Esophagus muscularis mucosa (tissue), 4 donors: ENCODE measurements around the gene PDE3A. TPM values are rescaled to one million over a fixed set of nuclear protein-coding genes. Genes with fewer than 3 reads are reported as not detected.
A peak's percentile ranks its signal among the peaks of the same experiment; 100 is the strongest.

ENCODE experiments used
- DNase-seq: peaks from one replicate; pipeline ENCODE4 v3.0.0-alpha.2; 2017; ENCODE audit errors: extremely low spot score
- H3K27ac ChIP-seq, 4 donors: fragments of 200-600 bp; sonication (generic); replicated peaks in 1 of 4; 1 replicate in 3 of 4; 2 replicates in 1 of 4; pipeline ENCODE4 v1.5.1; 2016 to 2019; ENCODE audit warnings: mild to moderate bottlenecking in 1 of 4
- H3K27me3 ChIP-seq, 4 donors: fragments of 200-600 bp; sonication (generic); one replicate each; pipeline versions ENCODE4 v1.5.1 to v1.6.0; 2016 to 2019
- H3K36me3 ChIP-seq, 4 donors: fragments of 200-600 bp; sonication (generic); one replicate each; pipeline ENCODE4 v1.5.1; 2016 to 2019
- H3K4me1 ChIP-seq, 4 donors: fragments of 200-600 bp; sonication (generic); one replicate each; pipeline ENCODE4 v1.5.1; 2016 to 2019
- H3K4me3 ChIP-seq, 4 donors: fragments of 200-600 bp; sonication (generic); 1 replicate in 2 of 4; 2 replicates in 2 of 4; pipeline ENCODE4 v1.5.1; 2016 to 2019; ENCODE audit warnings: mild to moderate bottlenecking in 4 of 4, moderate library complexity in 1 of 4
- H3K9me3 ChIP-seq, 4 donors: fragments of 200-600 bp; sonication (generic); 1 replicate in 3 of 4; 2 replicates in 1 of 4; pipeline ENCODE4 v1.5.1; 2016 to 2019
- EP300 ChIP-seq: sonication (generic); formaldehyde crosslinking; IDR thresholded peaks from one replicate; pipeline ENCODE4 v1.6.1; 2017; ENCODE audit warnings: antibody characterized with exemption
- POLR2A ChIP-seq: fragments of 450-650 bp; IDR thresholded peaks from one replicate; pipeline ENCODE4 v1.6.1; 2017; ENCODE audit warnings: antibody characterized with exemption, moderate library complexity, mild to moderate bottlenecking, low read depth
- POLR2AphosphoS5 ChIP-seq, 2 donors: sonication (generic); formaldehyde crosslinking; IDR thresholded peaks; one replicate each; pipeline ENCODE4 v1.6.1; 2017; ENCODE audit warnings: antibody characterized with exemption in 2 of 2
- WGBS: methylation state at CpG from one replicate; pipeline ENCODE4 v1.1.5; 2018; 5-methylcytosine and 5-hydroxymethylcytosine counted together
- intact Hi-C: fragments of 100-400 bp; cut with DNase I; formaldehyde crosslinking; loops from one replicate; pipeline ENCODE4 v1.15.1; 2023
- total RNA-seq, 4 donors: library from RNA; depleted of rRNA; stranded (reverse); fragments of >200 nt; gene quantifications; one replicate each; pipeline versions ENCODE4 v1.1.0 to v1.2.1, GENCODE V29; 2016
- TF ChIP-seq, protein P1 (sequence below), 3 experiments: fragments of 200-600 bp in 2 of 3; fragments of 450-650 bp in 1 of 3; sonication (generic) in 2 of 3; IDR thresholded peaks; one replicate each; pipeline ENCODE4 v1.5.1; 2017 to 2019; ENCODE audit warnings: antibody characterized with exemption in 3 of 3, mild to moderate bottlenecking in 2 of 3, moderate library complexity in 1 of 3

PDE3A gene
- total RNA-seq, 4 donors from 2014 or later = 93.8 to 155 (median 106) TPM

DNA sequence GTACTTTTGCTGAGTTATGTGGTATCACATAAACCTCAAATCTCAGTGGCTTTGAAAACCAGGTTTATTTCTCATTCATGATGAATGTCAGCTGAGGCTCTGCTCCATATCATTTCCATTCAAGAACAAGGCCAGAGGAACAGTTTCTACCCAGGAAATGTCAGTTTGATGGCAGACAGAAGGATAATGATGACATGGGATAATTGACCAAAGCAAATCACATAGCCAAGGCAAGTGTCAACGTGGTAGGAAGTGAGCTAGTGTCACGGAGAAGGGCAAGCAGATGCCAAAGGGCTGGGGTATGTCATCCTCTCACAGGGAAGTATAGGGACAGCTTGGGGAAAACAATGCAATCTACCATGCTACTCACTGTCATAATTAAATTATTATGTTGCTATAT lies 12.3 kb upstream of the PDE3A start:
- 62% methylated on average over 2 of the region's 2 CpGs for WGBS
- TF ChIP-seq EP300 (no peak), POLR2A (no peak), POLR2AphosphoS5 (IDR thresholded peaks at IDR 0.05) (no peak)
- TF ChIP-seq, protein P1, sequence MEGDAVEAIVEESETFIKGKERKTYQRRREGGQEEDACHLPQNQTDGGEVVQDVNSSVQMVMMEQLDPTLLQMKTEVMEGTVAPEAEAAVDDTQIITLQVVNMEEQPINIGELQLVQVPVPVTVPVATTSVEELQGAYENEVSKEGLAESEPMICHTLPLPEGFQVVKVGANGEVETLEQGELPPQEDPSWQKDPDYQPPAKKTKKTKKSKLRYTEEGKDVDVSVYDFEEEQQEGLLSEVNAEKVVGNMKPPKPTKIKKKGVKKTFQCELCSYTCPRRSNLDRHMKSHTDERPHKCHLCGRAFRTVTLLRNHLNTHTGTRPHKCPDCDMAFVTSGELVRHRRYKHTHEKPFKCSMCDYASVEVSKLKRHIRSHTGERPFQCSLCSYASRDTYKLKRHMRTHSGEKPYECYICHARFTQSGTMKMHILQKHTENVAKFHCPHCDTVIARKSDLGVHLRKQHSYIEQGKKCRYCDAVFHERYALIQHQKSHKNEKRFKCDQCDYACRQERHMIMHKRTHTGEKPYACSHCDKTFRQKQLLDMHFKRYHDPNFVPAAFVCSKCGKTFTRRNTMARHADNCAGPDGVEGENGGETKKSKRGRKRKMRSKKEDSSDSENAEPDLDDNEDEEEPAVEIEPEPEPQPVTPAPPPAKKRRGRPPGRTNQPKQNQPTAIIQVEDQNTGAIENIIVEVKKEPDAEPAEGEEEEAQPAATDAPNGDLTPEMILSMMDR (IDR thresholded peaks at IDR 0.05) = no peak
- no peaks in the 10 kb centered on the region for H3K36me3 ChIP-seq
- intact Hi-C loops = no loop called here
- DNase-seq = no peak
- H3K27ac ChIP-seq = no peak overlapping the region
- no peaks in the 10 kb centered on the region for H3K9me3 ChIP-seq
- peaks cover 10 to 37% (median 27%) of the 10 kb centered on the region in 4 donors for H3K4me1 ChIP-seq
- no peak overlapping the region for H3K4me3 ChIP-seq
- no peaks in the 10 kb centered on the region for H3K27me3 ChIP-seq

DNA sequence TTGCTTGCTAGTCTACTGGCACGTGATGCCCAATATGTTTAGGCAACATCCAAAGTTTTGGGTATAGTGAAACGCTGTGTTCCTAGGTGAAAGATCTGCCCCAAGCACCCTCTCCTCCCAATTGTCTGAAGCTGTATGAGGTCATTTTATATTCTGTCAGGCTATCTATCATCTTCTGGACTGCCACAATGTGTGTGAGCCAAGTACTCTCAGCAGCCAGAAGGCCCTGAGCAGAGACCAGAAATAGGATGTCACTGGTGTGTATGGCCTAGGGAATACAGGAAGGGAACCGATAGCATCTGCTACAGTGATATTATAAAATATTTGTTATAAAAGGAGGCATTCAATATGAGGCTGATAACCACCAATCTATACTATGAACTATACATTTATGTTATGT lies 7.9 kb upstream of the PDE3A start:
- 93% methylated on average over 3 of the region's 3 CpGs for WGBS
- no peak for TF ChIP-seq EP300
- no peak for TF ChIP-seq POLR2A
- intact Hi-C loops = loop anchor here (10.0 kb wide), 2 partner anchors 436 to 616 kb away; no protein-coding TSS in a partner anchor

DNA sequence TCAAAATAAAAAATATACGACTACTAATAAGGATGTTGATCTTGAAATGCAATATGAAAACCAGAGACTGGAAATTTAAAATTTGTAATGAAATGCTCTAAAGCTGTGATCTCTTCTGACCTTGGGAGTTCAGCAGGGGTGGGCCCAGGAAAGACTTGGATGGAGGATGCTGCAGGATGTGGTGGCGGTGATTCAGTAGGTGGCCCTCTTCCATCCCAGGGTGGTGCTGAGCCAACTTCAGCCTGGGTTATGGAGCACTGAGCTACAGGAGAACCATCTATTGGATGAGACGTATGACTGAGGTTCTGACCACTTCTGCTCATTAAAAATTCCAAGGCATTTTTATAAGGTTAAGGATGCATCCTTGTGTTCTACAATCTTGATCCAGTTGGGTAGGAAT lies 6.9 kb upstream of the PDE3A start:
- intact Hi-C loops = loop anchor here (10.0 kb wide), 2 partner anchors 437 to 617 kb away; no protein-coding TSS in a partner anchor
- WGBS = 96% methylated on average over 3 of the region's 3 CpGs
- DNase-seq = no peak

More for the DNA sequence above, 7.9 kb upstream of the PDE3A start:
- H3K4me1 ChIP-seq = peaks cover 9 to 15% (median 12%) of the 10 kb centered on the region in 4 donors
- DNase-seq = no peak
- H3K9me3 ChIP-seq = no peaks in the 10 kb centered on the region
- H3K27me3 ChIP-seq = no peaks in the 10 kb centered on the region
- H3K27ac ChIP-seq = no peak overlapping the region
- H3K4me3 ChIP-seq = no peak overlapping the region
- no peaks in the 10 kb centered on the region for H3K36me3 ChIP-seq

DNA sequence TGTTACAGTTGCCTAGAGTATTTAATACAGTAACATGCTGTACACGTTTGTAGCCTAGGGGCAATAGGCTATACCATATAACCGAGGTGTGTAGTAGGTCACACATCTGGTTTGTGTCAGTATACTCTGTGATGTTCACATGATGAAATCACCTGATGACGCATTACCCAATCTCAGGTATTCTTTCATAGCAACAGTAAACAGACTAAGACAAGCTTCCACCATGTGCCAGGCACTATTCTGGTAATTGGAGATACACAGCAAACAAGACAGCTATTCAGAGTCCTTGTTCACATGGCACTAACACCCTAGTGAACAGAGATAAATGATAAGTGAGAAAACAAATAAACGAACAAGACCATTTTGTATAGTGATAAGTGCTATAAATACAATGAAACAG lies 3.8 kb upstream of the PDE3A start:
- intact Hi-C loops = loop anchor here (10.0 kb wide), 2 partner anchors 440 to 620 kb away; no protein-coding TSS in a partner anchor
- DNase-seq = no peak
- Histone ChIP-seq H3K36me3 (no peaks in the 10 kb centered on the region), H3K27ac (no peak overlapping the region), H3K4me1 (peaks cover 8 to 14% (median 9%) of the 10 kb centered on the region in 4 donors), H3K4me3 (no peak overlapping the region), H3K27me3 (no peaks in the 10 kb centered on the region), H3K9me3 (no peaks in the 10 kb centered on the region)
- WGBS = 93% methylated on average over 4 of the region's 4 CpGs
- TF ChIP-seq, protein P1 (IDR thresholded peaks at IDR 0.05) = no peak
- TF ChIP-seq POLR2AphosphoS5 (IDR thresholded peaks at IDR 0.05) (no peak), POLR2A (no peak), EP300 (no peak)

More for the DNA sequence above, 6.9 kb upstream of the PDE3A start:
- Histone ChIP-seq H3K9me3 (no peaks in the 10 kb centered on the region), H3K27me3 (no peaks in the 10 kb centered on the region), H3K4me1 (peaks cover 9 to 15% (median 12%) of the 10 kb centered on the region in 4 donors), H3K4me3 (no peak overlapping the region), H3K36me3 (no peaks in the 10 kb centered on the region), H3K27ac (no peak overlapping the region)
- TF ChIP-seq EP300 = no peak
- TF ChIP-seq, protein P1 (IDR thresholded peaks at IDR 0.05) = no peak
- TF ChIP-seq POLR2AphosphoS5 (IDR thresholded peaks at IDR 0.05) = no peak
- TF ChIP-seq POLR2A = no peak

DNA sequence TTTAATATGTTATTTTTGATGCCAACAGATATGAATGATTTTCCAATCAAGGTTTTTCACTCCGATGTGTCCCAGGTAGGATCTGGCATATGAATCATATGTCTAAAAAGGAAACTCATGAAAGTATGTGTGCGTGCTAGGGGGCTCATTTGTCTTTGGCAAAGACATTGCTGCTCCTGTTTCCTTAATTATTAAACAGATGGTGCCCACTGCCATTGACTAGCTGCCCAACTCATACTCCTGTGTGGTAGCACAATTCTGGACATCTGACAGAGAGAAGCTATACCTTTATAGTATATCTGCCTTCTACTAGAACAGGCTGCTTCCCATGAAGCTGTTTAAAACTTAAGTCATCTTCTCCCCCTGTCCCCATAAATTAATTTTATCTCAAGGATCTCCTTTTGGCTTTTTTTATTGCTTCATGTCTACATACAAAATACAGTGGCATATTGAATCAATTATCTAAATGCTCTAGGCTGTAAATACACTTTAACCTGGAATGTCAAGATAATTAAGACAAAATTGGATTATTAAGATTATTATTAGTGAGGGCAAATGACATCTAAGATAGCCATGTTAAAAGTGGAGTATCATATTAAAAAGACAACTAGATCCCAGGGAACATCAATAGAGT lies 1.4 kb upstream of the PDE3A start:
- Histone ChIP-seq H3K4me1 (peaks cover 5 to 14% (median 9%) of the 10 kb centered on the region in 4 donors), H3K9me3 (no peaks in the 10 kb centered on the region), H3K27me3 (no peaks in the 10 kb centered on the region), H3K27ac (peak overlapping the region; percentile 89 to 96 (median 92)), H3K4me3 (no peak overlapping the region), H3K36me3 (no peaks in the 10 kb centered on the region)
- WGBS = 89% methylated on average over 2 of the region's 2 CpGs
- intact Hi-C loops = loop anchor here (5.0 to 10.0 kb wide), 4 partner anchors 95 to 622 kb away; no protein-coding TSS in a partner anchor
- TF ChIP-seq POLR2A (no peak), EP300 (no peak), POLR2AphosphoS5 (IDR thresholded peaks at IDR 0.05) (no peak)
- TF ChIP-seq, protein P1 (IDR thresholded peaks at IDR 0.05) = no peak
- DNase-seq = no peak
